ENCODE data around the gene PCSK2.

Gene PCSK2

DNA sequence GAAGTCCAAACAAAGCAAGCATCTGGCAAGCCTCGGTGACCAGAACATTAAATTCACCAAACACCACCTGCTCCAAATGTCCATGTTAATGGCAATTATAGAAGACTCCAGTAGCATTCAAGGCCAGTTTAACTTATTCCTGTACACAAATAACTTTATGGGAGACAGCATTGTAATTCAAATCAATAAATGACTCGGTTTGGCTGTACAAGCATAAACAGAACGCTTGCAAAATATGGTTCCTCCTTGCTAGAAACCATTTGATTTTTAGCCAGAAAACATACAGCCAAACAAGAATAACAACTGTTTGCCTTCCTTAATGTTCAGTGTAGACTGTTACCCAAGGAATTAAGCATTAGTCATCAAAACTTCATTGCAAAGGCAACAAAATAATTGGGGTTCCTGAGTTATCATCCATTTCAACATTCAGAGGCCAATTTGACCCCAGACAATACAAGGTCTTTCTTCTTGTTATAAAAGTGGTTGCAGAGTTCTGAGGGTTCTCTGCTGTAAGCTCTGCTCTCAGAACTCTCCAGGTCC, 179.3 kb downstream of the PCSK2 start:
- no peak for DNase-seq

DNA sequence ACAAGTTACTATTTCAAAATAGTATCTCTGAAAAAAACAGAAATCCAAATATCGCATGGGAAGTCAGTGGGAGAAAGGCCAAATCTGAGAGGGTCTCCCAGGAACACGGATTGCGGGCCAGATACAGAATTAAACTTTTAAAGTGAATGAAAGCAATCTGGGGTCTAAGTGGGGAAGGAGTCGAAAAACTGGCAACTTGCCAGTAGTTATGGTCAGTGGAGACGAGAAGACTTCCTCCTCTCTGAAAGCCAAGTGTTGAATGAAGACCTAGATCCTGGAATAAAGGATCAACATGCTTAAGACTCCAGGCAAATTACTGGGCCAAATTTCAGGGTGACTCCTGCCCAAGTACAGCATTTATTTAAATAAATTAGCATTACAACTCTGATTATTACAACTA, 180.7 kb downstream of the PCSK2 start:
- no peak for DNase-seq

DNA sequence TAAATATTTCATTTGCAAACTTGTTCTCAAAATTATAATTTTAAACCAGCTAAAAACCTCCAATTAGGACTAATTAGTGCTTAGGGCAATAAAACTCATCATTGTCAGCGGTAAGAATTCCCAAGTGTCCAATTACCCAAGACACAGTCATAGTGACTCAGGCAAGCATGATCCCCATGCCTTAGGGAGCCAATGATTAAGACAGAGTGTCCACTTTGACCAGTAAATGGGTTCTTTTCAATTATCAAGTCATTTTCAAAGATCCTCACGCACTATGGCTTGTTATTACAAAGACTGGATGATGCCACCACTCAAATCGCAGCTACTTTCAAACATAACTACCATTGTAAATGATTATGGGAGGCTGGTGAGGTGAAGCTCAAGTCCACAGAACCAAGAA, 190.4 kb downstream of the PCSK2 start:
- DNase-seq, result peak; percentile 43

DNA sequence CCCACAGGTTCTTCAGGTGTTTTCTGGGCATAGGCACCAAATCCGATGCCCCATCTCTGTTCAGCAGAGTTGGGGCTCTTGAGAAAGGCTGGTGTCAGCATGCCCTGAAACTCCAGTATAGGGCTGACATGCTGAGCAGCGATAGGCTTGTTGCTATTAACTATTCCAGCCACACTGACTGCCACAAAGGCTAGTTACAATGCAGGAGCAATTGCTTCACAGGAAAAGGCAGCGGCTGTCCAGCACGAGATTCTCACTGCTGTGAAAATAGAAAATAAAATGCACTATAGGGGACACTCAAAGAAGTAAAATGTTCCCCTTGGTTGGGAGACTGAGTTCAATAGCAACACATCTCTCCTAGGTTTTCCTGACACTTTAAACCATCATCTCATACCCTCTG, 191.9 kb downstream of the PCSK2 start:
- DNase-seq, result no peak

DNA sequence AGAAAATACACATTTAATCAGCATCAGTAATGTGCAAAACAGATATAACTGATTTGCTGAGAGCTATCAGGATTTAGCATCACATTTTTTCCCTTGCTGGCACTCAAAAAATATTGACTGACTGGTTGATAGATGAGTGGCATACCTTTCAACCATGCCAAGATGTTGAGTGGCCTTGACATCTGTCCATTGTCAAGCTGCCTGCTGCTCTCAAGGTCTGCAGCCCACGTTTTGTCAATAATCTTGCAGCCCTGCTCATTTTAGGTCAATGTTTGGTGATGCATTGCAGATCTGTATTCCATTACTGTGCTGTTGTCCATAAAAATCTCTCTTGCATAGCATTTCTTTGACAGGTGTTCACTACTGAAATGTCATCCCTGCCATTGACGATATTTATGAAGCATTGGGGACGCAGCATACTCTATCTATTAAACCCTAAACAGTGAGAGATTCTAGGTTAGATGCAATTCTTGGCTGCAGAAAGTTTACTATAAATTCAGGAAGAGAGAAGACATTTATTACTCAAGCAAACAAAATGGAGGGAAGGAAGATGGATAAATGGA, 192.7 kb downstream of the PCSK2 start:
- DNase-seq, result no peak

DNA sequence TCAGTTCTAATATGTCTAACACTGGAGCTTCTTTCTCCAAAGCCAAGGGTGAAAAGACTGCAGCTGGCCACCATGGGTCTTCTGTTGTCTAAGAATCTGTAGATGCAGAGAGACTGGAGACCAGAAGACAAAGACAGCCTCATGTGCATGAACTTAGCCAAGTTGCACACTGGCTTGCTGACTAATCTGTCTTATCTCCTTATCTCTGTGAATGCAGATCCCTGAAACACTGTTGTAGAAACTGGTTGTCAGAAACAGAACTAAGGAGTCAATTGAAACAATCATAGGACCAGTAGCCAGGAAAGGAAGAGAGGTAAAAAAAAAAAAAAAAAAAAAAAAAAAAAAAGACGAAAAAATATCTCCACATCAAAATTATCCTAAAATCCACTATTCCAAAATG, 194.7 kb downstream of the PCSK2 start:
- no peak for DNase-seq

DNA sequence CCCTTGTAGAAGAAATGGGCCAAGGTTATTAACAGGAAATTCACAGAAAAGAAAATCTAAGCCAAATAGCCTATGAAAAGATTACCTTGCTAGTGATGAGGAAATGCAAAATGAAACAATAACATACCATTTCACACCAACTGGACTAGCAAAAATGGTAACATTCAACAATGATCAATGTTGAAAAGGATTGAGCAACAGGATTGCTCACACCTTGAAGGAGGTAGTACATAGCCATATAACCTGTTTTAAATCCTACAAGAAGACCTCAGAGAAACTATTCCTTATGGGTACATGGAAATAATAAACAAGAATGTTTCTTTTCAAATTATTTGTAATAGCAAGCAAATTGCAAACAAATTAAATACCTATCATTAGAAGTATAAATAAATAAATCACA, 196.9 kb downstream of the PCSK2 start:
- no peak for DNase-seq

DNA sequence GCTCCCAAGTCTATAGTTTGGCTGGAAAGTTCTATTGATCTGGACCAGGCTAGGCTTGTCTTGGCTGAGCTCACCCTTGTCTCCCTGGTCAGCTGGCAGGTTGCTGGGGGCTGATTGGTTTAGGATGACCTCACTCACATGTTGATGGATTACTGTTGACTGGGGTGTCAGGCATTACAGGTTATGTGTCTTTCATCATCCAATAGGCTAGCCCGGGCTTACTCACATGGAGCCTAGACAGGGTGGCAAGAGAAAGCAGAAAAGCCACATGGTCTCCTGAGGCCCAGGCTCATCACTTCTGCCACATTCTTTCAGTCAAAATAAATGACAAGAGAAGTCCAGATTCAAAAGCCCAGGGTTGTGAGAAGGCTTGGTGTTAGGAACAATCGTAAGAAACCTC, 200.8 kb downstream of the PCSK2 start:
- DNase-seq, result no peak

DNA sequence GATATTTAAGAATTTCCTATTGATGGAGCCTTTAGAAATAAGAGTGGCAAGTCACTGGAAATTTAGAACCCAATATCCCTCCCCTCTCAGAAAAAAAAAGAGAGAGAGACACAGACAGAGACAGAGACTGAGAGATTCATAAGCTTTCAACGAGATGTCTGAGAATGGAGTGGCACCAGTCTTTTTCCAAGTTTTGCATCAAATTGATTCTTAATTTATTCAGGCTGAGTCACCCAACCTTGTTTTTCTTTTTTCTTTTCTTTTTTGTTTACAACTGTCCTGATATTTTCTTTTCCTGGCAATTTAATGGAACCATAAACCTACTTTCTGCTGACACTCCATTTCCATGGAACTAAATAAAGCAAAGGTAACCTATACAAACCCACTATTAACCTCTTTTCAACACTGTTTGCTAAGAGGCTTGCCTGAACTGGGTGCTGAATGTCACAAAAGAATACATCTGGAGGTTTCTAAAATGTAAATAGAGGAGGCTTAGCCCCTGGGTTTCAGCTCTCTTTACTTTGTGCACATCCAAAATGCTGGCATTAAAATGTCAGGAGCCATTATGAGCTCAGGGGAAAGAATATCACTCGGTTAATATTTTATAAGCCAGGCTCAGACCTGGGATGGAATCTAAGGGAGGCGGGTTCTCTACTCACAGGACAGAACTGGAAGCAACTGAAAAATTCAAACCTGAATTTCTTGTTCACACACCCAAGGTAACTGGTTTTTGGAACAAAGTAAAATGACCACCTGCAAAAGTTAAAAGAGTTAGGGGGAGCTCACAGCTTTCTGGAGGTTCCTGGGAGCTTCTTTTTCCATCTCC, 203.5 kb downstream of the PCSK2 start:
- peak; percentile 34 for DNase-seq

DNA sequence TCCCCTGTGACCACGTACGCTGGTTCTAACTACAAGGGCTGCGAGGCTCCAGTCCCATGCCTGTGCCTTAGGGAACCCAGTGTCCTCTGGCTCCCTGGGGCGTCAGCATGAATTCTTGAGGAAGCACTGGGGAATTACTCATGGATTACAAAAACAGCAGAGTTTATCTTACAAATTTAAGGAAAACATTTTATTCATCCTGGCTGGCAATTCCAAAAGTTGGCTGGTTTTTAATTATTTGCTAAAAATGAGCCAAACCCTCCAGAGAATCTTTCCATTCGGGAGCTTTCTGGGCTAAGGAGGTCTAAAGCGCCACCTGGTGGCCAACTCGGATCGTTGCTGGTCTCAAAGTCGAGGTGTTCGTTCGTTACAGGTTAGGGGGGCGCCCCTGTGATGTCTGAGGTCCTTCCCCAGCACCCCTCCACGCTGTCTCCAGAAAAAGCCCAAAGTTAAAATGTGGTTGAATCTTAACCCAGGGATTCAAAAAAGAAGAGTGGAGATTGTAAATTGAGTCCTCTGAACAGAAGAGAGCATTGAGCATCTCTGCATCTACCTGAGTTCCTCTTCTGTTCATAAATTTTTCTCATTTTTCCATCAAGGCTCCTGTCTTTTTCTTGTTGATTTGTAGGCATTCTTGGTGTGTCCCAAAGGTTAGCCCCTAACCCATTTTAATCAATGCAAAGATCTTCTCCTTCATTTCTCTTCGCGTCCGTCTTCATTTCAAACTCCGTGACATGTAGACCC, 205.0 kb downstream of the PCSK2 start:
- peak; percentile 61 for DNase-seq

DNA sequence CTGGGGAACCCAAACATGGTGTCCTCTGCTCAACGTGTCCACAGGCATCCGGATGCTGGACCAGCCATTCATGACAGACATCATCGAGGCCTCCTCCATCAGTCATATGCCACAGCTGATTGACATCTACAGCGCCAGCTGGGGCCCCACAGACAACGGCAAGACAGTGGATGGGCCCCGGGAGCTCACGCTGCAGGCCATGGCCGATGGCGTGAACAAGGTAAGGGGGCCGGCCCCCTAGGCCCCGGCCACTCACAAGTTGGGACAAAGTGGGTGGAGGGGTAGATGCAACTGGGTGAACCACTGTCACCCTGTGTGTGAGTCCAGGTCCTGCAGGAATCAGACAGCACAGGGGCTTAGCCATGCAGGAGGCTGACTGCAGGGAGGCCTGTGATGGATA, 209.8 kb downstream of the PCSK2 start:
- DNase-seq, result no peak

DNA sequence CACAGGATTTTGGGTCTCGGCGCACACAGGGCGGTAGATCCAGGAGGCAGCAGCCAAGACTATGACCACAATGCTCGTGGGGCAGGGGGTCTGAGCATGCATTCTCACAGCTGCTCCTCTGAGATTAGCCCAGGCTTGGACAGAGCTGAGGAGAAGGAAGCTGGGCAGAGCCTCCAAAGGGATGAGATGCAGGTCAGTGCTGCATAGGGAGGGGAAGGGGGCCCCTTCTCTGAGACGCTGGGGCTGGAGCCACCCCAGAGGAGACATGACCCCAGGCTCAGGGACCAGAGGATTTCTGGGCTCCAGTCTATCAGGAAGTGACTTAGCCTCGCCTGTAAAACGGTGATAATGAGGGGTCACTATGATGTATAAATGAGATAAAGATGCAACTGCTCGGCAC, 210.4 kb downstream of the PCSK2 start:
- DNase-seq, result no peak

DNA sequence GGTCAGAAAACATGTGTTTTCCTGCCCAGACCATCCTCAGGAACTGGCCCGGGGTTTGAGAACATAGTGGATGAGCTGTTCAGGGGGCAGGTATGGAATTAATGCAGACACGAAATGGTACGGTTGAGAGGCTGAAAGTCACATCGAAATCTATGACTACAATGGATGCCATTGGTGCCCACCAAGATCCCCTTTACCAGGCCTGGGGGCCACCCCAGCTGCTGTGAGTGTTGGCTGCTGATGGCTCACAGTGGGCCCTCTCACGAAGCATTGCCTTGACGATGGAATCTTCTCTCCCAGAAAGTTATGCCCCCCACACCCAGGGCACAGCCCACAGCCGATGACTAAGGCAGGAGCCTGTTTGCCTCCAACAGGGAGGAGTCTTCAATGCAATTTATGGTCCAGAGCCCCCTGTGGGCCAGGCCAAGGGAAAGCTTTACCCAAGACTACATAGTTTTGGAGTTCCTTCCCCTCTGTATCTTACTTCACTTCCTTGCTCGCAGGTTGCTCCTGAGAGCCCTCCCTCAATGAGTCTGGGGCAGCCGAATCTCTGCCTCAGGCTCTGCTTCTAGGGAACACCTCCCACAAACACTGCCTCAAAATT, 211.7 kb downstream of the PCSK2 start:
- DNase-seq, result no peak

DNA sequence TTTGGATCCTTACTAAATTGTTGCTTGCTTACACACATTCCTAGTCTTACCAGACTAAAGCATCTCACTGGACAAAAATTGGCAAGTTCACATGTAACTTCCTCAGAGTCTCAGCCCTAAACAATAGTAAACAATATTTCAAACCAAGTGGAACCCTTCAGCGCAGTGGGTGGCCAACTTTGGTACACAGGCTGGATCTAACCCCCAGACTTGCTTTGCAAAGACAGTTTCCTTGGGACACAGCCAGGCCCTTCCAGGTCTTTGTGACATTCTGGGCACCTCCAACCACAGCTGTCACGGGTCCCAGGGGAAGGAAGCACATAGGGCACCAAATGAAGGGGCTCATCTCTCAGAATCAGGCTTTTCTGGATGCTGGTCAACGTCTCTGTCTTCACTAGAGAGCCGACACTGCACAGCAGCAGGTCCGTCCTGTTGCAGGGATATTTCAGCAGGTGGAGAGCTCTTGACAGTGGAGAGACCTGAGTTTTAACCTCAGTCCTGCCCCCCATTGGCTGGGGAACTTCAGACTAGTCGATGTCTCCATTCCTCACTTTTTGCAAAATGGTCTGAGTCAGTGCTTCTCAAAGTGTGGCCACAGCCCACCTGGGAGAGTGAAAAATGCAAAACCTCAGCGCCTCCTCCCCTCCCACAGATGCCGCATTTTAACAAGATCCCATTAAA, 212.9 kb downstream of the PCSK2 start:
- DNase-seq, result no peak

DNA sequence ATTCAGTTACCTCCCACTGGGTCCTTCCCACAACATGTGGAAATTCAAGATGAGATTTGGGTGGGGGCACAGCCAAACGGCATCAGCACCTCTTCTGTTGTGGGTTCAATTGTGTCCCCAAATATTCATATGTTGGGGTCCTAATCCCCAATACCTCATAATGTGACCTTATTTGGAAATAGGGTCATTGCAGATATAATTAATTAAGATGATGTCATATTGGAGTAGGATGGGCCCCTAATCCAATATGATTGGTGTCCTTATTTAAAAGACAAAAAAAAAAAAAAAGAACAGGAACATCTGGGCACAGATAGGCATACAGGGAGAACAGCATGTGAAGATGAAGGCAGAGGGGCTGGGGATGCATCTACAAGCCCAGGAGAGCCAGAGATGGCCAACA, 214.9 kb downstream of the PCSK2 start:
- no peak for DNase-seq

DNA sequence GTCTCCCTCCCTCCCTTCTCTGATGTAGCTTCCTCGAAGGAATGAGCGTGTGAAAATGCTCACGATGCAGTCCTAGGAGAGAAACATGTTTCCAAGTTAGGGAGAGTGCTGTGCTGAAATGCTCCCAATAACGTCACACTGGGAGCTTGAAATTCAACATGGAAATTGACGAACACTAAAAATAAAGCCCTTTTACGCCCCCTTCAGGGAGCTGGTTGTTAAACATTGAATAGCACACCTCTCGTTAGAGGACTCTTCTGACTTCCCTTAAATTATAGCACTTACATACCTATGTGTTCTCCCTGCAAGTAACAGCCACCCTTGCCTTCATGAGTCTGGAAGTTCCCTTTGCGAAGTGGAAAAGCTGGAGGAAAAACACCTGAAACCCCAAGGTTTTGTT, 215.7 kb downstream of the PCSK2 start:
- DNase-seq, result no peak

DNA sequence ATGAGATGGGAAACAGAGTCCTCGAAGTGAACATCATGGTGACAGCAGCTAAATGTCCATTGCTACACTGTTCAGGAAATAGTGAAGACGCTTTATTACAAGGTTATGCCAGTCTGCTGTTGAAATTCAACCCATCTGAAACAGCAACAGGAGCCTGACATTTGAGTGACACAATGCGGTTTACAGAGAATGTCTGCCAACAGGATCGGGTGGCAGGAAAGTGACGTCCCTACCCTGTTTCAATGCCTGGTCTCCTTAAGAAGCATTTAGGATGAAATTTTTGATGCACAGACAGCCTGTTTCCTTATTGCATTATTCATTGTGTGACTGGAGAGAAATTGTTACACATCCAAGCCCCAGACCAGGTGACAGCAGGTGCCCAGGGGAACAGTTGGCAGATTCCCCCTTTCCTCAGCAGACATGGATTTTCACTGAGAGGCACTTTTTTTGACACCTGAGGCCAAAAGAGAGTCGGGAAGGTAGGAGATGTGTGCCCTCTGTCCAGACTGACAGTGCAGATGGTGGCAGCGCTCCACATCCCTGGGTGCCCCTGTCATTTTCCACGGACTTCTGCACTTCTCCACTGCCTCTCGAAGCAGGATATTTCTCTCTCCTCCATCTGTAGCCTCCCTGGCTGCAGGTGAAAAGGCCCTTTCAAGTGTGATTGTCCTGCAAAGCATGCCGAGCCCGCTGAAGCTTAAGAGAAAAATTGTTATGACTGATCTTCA, 216.5 kb downstream of the PCSK2 start:
- DNase-seq, result no peak

DNA sequence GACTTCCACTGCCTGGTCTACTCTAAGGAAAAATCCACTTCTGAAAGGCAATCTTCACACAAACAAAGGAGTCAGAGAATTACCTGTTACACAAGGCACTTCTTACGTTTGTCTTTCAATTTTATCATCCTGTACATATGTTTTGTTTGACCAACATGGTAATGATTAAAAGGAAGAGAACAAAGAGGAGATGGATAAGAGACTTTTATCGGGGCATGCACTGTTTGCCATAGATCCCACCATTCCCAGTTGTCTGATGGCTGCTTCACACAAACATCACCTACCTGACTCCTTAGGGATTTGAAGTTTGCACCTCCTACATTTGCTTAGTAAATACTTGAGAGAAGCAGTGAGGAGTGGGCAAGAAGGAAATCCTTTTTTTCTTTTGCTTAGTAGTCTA, 217.3 kb downstream of the PCSK2 start:
- no peak for DNase-seq

DNA sequence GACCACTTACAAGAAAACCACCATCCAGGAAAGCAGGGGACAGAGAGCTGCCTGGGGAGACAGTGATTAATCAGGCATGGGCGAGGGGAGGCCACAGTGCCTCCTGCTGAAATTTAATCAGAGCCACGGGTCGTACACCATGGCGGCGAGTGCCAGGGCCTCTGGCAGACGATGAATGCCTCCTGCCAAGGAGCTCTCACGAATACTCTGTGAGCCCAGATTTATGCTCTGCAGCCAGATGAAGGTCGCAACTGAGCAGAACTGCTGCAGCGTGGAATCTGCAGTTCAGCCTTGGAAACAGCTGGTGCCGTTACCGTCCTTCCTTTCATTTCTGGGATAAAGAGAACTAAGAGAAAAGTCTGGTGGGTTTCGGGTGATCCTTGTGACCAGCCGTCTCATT, 218.7 kb downstream of the PCSK2 start:
- no peak for DNase-seq

DNA sequence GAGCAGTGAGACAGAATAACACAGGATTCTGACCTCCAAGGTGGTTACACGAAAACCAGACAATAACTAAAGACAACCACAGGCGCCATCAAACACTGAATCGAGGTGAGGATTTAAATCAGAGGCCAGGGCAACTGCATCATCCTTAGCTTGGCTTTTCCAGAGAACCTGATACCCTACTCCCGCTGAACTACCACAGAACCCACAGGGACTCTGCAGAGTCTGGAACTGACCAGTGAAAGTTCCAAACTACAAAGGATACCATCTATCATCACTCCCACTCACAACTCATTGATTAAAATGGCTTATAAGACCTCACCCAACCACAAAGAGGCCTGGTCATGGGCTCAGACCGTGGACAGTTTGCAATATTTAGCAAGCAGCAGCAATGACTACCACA, 219.3 kb downstream of the PCSK2 start:
- no peak for DNase-seq

DNA sequence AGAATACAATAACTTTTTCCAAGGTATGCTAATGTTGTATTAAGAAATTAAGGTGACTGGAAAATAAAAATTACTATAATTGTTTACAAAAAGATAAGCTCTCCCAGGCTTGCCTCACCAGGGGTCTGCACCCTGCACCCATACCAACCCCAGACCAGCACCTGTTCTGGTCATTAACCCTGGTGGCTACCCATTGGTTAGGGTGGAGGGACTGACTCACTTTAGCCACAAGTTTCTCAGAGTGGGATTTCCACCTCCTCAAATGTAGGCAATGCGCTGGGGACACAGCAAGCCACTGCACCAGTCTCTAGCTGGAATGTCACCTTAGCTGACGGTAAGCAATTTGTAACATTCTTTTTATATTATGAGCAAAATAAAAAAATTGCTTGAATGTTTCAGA, 221.2 kb downstream of the PCSK2 start:
- DNase-seq, result no peak

DNA sequence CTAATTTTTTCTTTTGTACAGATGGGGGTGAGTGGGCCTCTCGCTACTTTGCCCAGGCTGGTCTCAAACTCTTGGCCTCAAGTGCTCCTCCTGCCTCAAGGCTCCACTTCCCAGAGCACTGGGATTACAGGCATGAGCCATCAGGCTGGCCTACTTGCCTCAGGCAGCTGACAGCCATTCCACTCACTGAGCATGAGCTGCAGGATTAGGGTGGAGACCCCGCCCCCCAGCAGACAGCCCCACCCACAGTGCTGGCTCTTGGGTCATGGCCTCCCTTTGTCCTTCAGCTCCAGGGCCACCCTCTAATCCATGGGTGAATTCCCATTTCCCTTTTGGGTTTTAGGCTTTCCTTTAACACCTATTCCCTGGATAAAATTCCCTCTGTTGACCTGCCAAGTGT, 222.2 kb downstream of the PCSK2 start:
- DNase-seq, result no peak

Measured in NCI-H1436 (cell line).